D721Med (cell line): Measurements from ENCODE around the gene FUT9.

Experiments used
- DNase-seq: peaks from one replicate; pipeline ENCODE4 v3.0.0; 2011; ENCODE audit warnings: low spot score; ENCODE audit not compliant: insufficient read length
- FAIRE-seq: peaks from 2 replicates; lab custom pipeline; 2011; peaks lifted over from hg19 to GRCh38; lab: Jason Lieb, UNC
- TF ChIP-seq, protein P1 (sequence below): IDR thresholded peaks from 2 replicates; pipeline ENCODE4 v1.5.1; 2012; ENCODE audit warnings: mild to moderate bottlenecking, control low read depth; ENCODE audit not compliant: insufficient read depth; ENCODE audit errors: missing control alignments

FUT9 gene

DNA sequence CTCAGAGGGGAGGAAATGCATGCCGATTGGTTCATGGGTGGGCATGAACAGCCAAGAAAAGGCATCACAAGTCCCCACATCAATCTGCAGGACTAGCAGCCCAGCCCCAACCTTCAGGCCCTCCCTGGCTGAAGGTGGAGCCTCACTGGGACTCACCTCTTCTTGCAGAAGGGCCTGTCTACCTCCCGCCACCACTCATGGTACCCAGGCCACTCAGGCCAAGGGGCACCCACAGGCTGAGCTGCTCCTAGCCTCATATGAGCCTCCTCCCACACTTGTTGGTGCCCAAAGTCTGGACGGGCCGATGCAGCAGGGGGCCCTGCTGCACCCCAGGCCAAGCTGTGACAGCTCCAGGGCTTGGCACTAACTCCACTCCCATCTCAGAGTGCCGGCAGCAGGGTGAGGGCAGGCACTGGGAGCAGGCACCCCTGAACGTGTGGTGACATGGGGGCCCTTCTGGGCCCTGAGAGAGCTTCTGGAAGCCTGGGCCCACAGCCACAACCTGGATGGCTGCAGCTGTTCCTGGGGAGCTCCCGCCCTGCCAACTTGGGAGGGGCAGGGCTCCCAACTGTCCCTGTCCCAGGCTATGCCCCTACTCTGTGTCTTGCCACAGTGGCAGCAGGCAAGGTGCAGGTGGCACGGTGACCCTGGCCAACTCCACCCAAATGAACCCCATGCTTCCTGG is 13.7 kb upstream of the FUT9 start:
- no peak for FAIRE-seq
- TF ChIP-seq, protein P1, sequence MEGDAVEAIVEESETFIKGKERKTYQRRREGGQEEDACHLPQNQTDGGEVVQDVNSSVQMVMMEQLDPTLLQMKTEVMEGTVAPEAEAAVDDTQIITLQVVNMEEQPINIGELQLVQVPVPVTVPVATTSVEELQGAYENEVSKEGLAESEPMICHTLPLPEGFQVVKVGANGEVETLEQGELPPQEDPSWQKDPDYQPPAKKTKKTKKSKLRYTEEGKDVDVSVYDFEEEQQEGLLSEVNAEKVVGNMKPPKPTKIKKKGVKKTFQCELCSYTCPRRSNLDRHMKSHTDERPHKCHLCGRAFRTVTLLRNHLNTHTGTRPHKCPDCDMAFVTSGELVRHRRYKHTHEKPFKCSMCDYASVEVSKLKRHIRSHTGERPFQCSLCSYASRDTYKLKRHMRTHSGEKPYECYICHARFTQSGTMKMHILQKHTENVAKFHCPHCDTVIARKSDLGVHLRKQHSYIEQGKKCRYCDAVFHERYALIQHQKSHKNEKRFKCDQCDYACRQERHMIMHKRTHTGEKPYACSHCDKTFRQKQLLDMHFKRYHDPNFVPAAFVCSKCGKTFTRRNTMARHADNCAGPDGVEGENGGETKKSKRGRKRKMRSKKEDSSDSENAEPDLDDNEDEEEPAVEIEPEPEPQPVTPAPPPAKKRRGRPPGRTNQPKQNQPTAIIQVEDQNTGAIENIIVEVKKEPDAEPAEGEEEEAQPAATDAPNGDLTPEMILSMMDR: no peak

DNA sequence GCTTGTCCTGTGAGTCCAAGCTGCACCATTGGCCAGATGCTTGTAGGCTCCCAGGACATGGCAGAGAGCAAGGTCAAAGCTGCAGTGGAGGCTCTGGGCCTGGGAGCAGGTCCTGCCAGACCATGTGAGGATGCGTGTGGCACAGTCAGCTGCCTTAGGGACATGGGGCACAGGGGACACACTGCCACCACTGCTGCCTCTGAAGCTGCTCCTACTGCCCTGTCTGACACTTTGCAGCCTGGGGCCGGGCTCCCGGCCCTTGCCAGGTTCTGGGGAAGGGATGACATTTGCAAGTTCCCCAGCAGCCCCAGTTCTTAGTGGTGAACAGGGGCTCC is 13.2 kb upstream of the FUT9 start:
- DNase-seq: no peak
- TF ChIP-seq, protein P1: no peak
- FAIRE-seq: no peak

More for the DNA sequence above, 13.7 kb upstream of the FUT9 start:
- no peak for DNase-seq

DNA sequence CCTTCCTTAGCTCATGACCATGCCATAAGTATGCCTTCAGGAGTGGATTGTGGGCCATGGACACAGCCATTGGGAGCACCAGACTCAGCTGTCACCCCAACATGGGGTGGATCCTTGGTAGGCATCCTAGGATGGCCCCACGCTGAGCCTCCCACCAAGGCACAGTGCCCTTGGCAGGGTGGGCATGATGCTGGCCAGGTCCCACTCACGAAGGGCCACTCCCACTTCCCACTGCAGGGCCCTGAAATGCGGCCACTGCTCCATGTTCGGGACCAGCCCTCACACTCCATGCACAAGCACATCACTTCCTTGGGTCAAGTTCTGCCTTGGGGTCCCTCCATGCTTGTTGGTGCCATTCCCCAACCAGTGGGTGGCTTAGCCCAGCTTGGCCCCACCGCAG is 12.9 kb upstream of the FUT9 start:
- DNase-seq (no peak), FAIRE-seq (no peak)
- TF ChIP-seq, protein P1: no peak

DNA sequence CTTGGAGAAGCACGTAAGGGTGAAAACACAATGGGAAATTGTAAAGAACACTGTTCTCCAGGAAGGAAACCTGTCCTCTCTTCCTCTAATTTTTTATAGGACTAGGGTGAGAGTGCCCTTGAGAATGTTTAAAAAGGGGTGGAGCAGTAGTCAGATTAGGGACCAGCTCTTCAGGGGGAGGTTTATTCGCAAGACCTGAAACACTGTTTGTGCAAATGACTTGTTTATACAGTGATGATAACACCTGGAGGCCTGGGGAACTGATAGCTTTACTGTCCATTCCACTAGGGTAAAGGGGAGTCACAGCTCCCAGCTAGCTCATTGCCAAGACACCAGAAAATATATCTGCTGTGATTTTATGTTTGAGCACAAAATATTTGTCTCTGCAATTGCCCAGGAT is 8.1 kb upstream of the FUT9 start:
- TF ChIP-seq, protein P1: no peak
- DNase-seq: no peak
- no peak for FAIRE-seq

DNA sequence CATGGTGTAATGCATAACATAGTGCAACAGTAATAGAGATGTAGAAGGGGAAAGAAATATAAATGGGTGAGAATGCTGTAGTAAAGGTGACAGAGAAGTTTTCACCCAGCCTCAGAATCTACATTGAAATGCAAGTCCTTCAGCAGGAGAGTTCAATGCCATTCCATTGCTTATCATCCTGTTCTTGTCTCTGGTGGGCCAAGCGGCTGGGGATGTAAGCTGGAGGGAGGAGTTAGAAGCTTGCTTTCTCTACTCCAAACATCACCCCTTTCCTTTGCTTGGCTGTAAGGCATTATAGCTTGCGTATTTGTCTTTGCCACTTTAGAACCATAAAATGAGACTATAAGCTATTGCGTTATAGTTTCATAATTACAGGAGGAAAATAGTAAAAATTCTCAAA is 2.2 kb upstream of the FUT9 start:
- FAIRE-seq: no peak
- TF ChIP-seq, protein P1: no peak
- DNase-seq: no peak

DNA sequence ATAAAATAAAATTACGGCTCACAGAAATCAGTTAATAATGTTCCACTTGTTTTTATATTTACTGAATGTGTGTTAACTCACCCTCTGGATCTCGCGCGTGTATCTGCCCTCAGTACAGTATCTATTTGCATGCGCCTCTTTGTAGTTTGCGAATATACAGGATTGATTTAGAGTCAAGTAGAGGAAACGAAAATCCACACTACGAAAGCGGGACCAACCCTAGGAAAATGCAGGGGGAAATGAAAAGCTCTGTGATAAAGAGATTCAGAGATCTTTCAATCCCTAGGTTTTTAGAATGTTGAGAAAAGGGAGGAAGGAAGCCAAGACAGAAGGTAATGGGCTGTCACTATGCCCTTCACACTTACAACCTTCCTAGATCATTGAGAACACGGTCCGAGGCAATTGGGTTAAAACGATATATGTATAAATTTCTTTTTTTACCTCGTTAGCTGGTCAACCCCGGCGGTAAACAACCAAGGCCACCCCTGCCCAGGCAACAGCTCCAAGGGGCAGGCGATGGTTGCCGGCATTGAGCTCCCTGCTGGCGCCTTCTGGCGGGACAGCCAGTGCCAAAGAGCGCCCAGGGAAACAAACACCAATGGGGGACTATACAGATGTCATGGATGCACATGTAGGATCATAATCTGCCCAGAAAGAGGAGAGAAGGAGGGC is 792 bp upstream of the FUT9 start:
- TF ChIP-seq, protein P1: peak; percentile 7
- FAIRE-seq (no peak), DNase-seq (no peak)
